ENCODE measurements around the gene PHLDA1. TPM values are rescaled to one million over a fixed set of nuclear protein-coding genes. Genes with fewer than 3 reads are reported as not detected.

The PHLDA1 gene
- total RNA-seq, 1 donor from 2014 or later, result 40.3 TPM

GRCh38 chr12:76065917-76066316 lies 34.3 kb upstream of the PHLDA1 start:
- Histone ChIP-seq H3K36me3 (peaks cover 0 to 35% of the 10 kb centered on the region in 2 donors), H3K27ac (no peak overlapping the region), H3K27me3 (no peaks in the 10 kb centered on the region), H3K4me3 (no peak overlapping the region), H3K4me1 (peaks cover 12% of the 10 kb centered on the region), H3K9me3 (peaks cover 10% of the 10 kb centered on the region)
- intact Hi-C loops (cut with DNase I), result no loop called here
- TF ChIP-seq POLR2AphosphoS5 (IDR thresholded peaks at IDR 0.05; ENCODE audit: insufficient read depth in 1 of 2, low read depth in 1 of 2), result no peak
- no peak for TF ChIP-seq POLR2A (IDR thresholded peaks at IDR 0.05)
- TF ChIP-seq CTCF (IDR thresholded peaks at IDR 0.05), result no peak
- DNase-seq (ENCODE audit: extremely low spot score in 2 of 2), result no peak

- peaks cover 12% of the 10 kb centered on the region for H3K4me1 ChIP-seq
- H3K9me3 ChIP-seq, result peaks cover 10% of the 10 kb centered on the region
- no peak for TF ChIP-seq POLR2A (IDR thresholded peaks at IDR 0.05)
- TF ChIP-seq POLR2AphosphoS5 (IDR thresholded peaks at IDR 0.05; ENCODE audit: insufficient read depth in 1 of 2, low read depth in 1 of 2), result no peak
- TF ChIP-seq CTCF (IDR thresholded peaks at IDR 0.05), result no peak
- no peak overlapping the region for H3K27ac ChIP-seq
- peaks cover 0 to 35% of the 10 kb centered on the region in 2 donors for H3K36me3 ChIP-seq
- no peak for DNase-seq (ENCODE audit: extremely low spot score in 2 of 2)
- no peak overlapping the region for H3K4me3 ChIP-seq
- intact Hi-C loops (cut with DNase I), result no loop called here
- H3K27me3 ChIP-seq, result no peaks in the 10 kb centered on the region
Measured at GRCh38 chr12:76064904-76065303, 33.3 kb upstream of the PHLDA1 start.

- peaks cover 8% of the 10 kb centered on the region for H3K9me3 ChIP-seq
- TF ChIP-seq POLR2AphosphoS5 (IDR thresholded peaks at IDR 0.05; ENCODE audit: insufficient read depth in 1 of 2, low read depth in 1 of 2) (no peak), CTCF (IDR thresholded peaks at IDR 0.05) (no peak), POLR2A (IDR thresholded peaks at IDR 0.05) (no peak)
- H3K36me3 ChIP-seq, result peaks cover 3 to 28% of the 10 kb centered on the region in 2 donors
- H3K4me3 ChIP-seq, result no peak overlapping the region
- no peak for DNase-seq (ENCODE audit: extremely low spot score in 2 of 2)
- H3K27me3 ChIP-seq, result no peaks in the 10 kb centered on the region
- no peaks in the 10 kb centered on the region for H3K4me1 ChIP-seq
- intact Hi-C loops (cut with DNase I), result no loop called here
- H3K27ac ChIP-seq, result no peak overlapping the region
Measured at GRCh38 chr12:76060111-76060510, 28.5 kb upstream of the PHLDA1 start.

- intact Hi-C loops (cut with DNase I), result no loop called here
- Histone ChIP-seq H3K4me3 (no peak overlapping the region), H3K9me3 (no peaks in the 10 kb centered on the region), H3K27ac (no peak overlapping the region), H3K4me1 (no peaks in the 10 kb centered on the region), H3K27me3 (no peaks in the 10 kb centered on the region), H3K36me3 (peaks cover 3 to 41% of the 10 kb centered on the region in 2 donors)
- DNase-seq (ENCODE audit: extremely low spot score in 2 of 2), result no peak
- TF ChIP-seq POLR2AphosphoS5 (IDR thresholded peaks at IDR 0.05; ENCODE audit: insufficient read depth in 1 of 2, low read depth in 1 of 2), result no peak
- TF ChIP-seq CTCF (IDR thresholded peaks at IDR 0.05), result no peak
- TF ChIP-seq POLR2A (IDR thresholded peaks at IDR 0.05), result no peak
Measured at GRCh38 chr12:76057326-76057725, 25.8 kb upstream of the PHLDA1 start.

GRCh38 chr12:76055393-76055792 lies 23.8 kb upstream of the PHLDA1 start:
- intact Hi-C loops (cut with DNase I), result no loop called here
- peaks cover 3 to 49% of the 10 kb centered on the region in 2 donors for H3K36me3 ChIP-seq

More at GRCh38 chr12:76055393-76055792, 23.8 kb upstream of the PHLDA1 start:
- TF ChIP-seq CTCF (IDR thresholded peaks at IDR 0.05) (no peak), POLR2A (IDR thresholded peaks at IDR 0.05) (no peak), POLR2AphosphoS5 (IDR thresholded peaks at IDR 0.05; ENCODE audit: insufficient read depth in 1 of 2, low read depth in 1 of 2) (no peak)
- Histone ChIP-seq H3K27me3 (no peaks in the 10 kb centered on the region), H3K4me1 (no peaks in the 10 kb centered on the region), H3K27ac (no peak overlapping the region), H3K9me3 (no peaks in the 10 kb centered on the region), H3K4me3 (no peak overlapping the region)
- DNase-seq (ENCODE audit: extremely low spot score in 2 of 2), result no peak

Measured in vagina (tissue), 2 donors.